Keratinocyte (primary cell): ENCODE data around the gene CMIP. TPM values are rescaled to one million over a fixed set of nuclear protein-coding genes. Genes with fewer than 3 reads are reported as not detected.

Source experiments
- DNase-seq: peaks from one replicate; pipeline ENCODE4 v3.0.0-alpha.2; 2011; ENCODE audit warnings: low read depth, missing footprints, low spot score
- FAIRE-seq: peaks from 2 replicates; lab custom pipeline; 2011; peaks lifted over from hg19 to GRCh38; lab: Jason Lieb, UNC
- H2AFZ ChIP-seq: 2 replicates; pipeline ENCODE4 v1.6.0; 2012; ENCODE audit warnings: low read length, control low read depth, inconsistent platforms; ENCODE audit not compliant: control insufficient read depth
- H3K27ac ChIP-seq: 2 replicates; pipeline ENCODE4 v1.5.1; 2011; ENCODE audit warnings: low read length; ENCODE audit not compliant: control insufficient read depth, insufficient read depth
- H3K27me3 ChIP-seq: 3 replicates; pipeline ENCODE4 v1.6.0; 2011; ENCODE audit warnings: low read length; ENCODE audit not compliant: control insufficient read depth, insufficient read depth; ENCODE audit errors: extremely low read depth
- H3K36me3 ChIP-seq, 2 experiments: 2 replicates in 1 of 2; 3 replicates in 1 of 2; pipeline ENCODE4 v1.5.1; 2011; ENCODE audit warnings: low read length in 2 of 2, mild to moderate bottlenecking in 1 of 2; ENCODE audit not compliant: control insufficient read depth in 2 of 2, insufficient read depth in 2 of 2; ENCODE audit errors: extremely low read depth in 1 of 2
- H3K4me1 ChIP-seq: 3 replicates; pipeline ENCODE4 v1.5.1; 2011; ENCODE audit warnings: low read length; ENCODE audit not compliant: control insufficient read depth, insufficient read depth; ENCODE audit errors: extremely low read depth
- H3K4me2 ChIP-seq: 3 replicates; pipeline ENCODE4 v1.6.0; 2011; ENCODE audit warnings: low read depth, low read length; ENCODE audit not compliant: control insufficient read depth, insufficient read depth; ENCODE audit errors: extremely low read depth
- H3K4me3 ChIP-seq, 3 experiments: fragments of 200-600 bp in 1 of 3; sonication (generic) in 1 of 3; 2 replicates in 2 of 3; 3 replicates in 1 of 3; pipeline ENCODE4 v1.5.1; 2011 to 2016; ENCODE audit warnings: low read length in 3 of 3, mild to moderate bottlenecking in 3 of 3, control low read depth in 2 of 3, inconsistent platforms in 1 of 3, low read depth in 1 of 3, mixed read lengths in 1 of 3, mixed run types in 1 of 3, moderate library complexity in 1 of 3; ENCODE audit not compliant: control insufficient read depth in 2 of 3, insufficient read depth in 2 of 3; ENCODE audit errors: extremely low read depth in 1 of 3
- H3K79me2 ChIP-seq: 2 replicates; pipeline ENCODE4 v1.6.0; 2012; ENCODE audit warnings: low read length; ENCODE audit not compliant: control insufficient read depth, insufficient read depth
- H3K9ac ChIP-seq: 3 replicates; pipeline ENCODE4 v1.6.0; 2011; ENCODE audit warnings: low read length; ENCODE audit not compliant: control insufficient read depth, insufficient read depth; ENCODE audit errors: extremely low read depth
- H3K9me1 ChIP-seq: 3 replicates; pipeline ENCODE4 v1.6.0; 2011; ENCODE audit warnings: low read length; ENCODE audit not compliant: control insufficient read depth, insufficient read depth; ENCODE audit errors: extremely low read depth
- H3K9me3 ChIP-seq: 2 replicates; pipeline ENCODE4 v1.5.1; 2012; ENCODE audit warnings: low read depth, low read length; ENCODE audit not compliant: control insufficient read depth
- H4K20me1 ChIP-seq: 3 replicates; pipeline ENCODE4 v1.6.0; 2011; ENCODE audit warnings: low read length; ENCODE audit not compliant: control insufficient read depth, insufficient read depth; ENCODE audit errors: extremely low read depth
- EZH2 ChIP-seq: IDR thresholded peaks from one replicate; pipeline ENCODE4 v1.6.1; 2012; ENCODE audit warnings: inconsistent platforms, mild to moderate bottlenecking, low read length, moderate library complexity
- dilution Hi-C: fragments of 300-500 bp; cut with MboI; formaldehyde crosslinking; loops from one replicate; pipeline ENCODE4 v1.7.0; 2020; ENCODE audit warnings: low sequenced_read_pairs; ENCODE audit not compliant: extremely low pct_ligation_motif_present
- polyA plus RNA-seq, 5 experiments: library from polyadenylated mRNA; depleted of rRNA in 3 of 5; stranded (reverse) in 3 of 5; stranded (forward) in 1 of 5; unstranded in 1 of 5; fragments of >200 nt; gene quantifications; 1 replicate in 1 of 5; 2 replicates in 3 of 5; 3 replicates in 1 of 5; pipeline versions ENCODE4 v1.2.1 to v1.2.3, GENCODE V29; 2011 to 2012; ENCODE audit warnings: missing spikeins in 2 of 5, low read depth in 1 of 5, low replicate concordance in 1 of 5
- small RNA-seq, 3 experiments: library from RNA; depleted of rRNA; stranded (forward); fragments of <200 nt; gene quantifications; one replicate each; pipeline ENCODE3, GENCODE V24; 2012; ENCODE audit warnings: low read depth in 3 of 3, low replicate concordance in 1 of 3; ENCODE audit not compliant: insufficient read length in 3 of 3
- TF ChIP-seq, protein P1 (sequence below), 3 experiments: IDR thresholded peaks in 1 of 3; conservative IDR thresholded peaks in 1 of 3; optimal IDR thresholded peaks in 1 of 3; 2 replicates in 2 of 3; 3 replicates in 1 of 3; pipeline versions ENCODE3 to v1.5.1; 2011; ENCODE audit warnings: low read length in 3 of 3, mild to moderate bottlenecking in 3 of 3, moderate library complexity in 2 of 3, control low read depth in 1 of 3, inconsistent platforms in 1 of 3; ENCODE audit not compliant: insufficient read depth in 2 of 3; ENCODE audit errors: extremely low read depth in 1 of 3

Gene CMIP
- polyA plus RNA-seq, 1 donor (not counting 4 experiments of a cell fraction or from before 2014, with no cell fraction given): 5.0 TPM

DNA sequence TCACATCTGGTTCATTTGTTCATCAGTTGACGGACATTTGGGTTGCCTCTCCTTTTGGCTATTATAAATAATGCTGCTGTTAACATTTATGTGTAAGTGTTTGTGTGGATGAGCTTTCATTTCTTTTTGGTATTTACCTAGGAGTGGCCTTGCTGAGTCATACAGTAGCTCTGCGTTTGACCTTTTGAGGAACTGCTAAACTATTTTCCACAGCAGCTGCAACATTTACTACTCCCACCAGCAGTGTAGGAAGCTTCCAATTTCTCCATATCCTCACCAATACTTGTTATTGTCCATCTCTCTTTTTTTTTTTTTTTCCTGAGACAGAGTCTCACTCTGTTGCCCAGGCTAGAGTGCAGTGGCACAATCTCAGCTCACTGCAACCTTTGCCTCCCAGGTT, 313.8 kb downstream of the CMIP start:
- no peak for TF ChIP-seq EZH2
- TF ChIP-seq, protein P1, sequence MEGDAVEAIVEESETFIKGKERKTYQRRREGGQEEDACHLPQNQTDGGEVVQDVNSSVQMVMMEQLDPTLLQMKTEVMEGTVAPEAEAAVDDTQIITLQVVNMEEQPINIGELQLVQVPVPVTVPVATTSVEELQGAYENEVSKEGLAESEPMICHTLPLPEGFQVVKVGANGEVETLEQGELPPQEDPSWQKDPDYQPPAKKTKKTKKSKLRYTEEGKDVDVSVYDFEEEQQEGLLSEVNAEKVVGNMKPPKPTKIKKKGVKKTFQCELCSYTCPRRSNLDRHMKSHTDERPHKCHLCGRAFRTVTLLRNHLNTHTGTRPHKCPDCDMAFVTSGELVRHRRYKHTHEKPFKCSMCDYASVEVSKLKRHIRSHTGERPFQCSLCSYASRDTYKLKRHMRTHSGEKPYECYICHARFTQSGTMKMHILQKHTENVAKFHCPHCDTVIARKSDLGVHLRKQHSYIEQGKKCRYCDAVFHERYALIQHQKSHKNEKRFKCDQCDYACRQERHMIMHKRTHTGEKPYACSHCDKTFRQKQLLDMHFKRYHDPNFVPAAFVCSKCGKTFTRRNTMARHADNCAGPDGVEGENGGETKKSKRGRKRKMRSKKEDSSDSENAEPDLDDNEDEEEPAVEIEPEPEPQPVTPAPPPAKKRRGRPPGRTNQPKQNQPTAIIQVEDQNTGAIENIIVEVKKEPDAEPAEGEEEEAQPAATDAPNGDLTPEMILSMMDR (optimal IDR thresholded peaks at IDR 0.05 in 1 of 3, IDR thresholded peaks at IDR 0.05 in 1 of 3, conservative IDR thresholded peaks at IDR 0.05 in 1 of 3; ENCODE audit: extremely low read depth in 1 of 3, insufficient read depth in 2 of 3, low read length in 3 of 3): no peak
- H3K36me3 ChIP-seq: no peaks in the 10 kb centered on the region
- H3K79me2 ChIP-seq: no peaks in the 10 kb centered on the region
- no peak for DNase-seq
- H2AFZ ChIP-seq: no peak overlapping the region
- no peak overlapping the region for H3K9ac ChIP-seq
- H3K27me3 ChIP-seq: no peaks in the 10 kb centered on the region
- H3K9me3 ChIP-seq: no peaks in the 10 kb centered on the region
- no peaks in the 10 kb centered on the region for H4K20me1 ChIP-seq
- H3K4me3 ChIP-seq: no peak overlapping the region
- no peak overlapping the region for H3K4me2 ChIP-seq
- no peaks in the 10 kb centered on the region for H3K4me1 ChIP-seq
- H3K27ac ChIP-seq: no peak overlapping the region
- no peaks in the 10 kb centered on the region for H3K9me1 ChIP-seq
- FAIRE-seq: no peak
- dilution Hi-C loops: no loop called here

Small RNA genes within 50 kb of the gene (small RNA-seq; reads per million reads assigned to genes)
- gene MIR6504 (0 reads per million in 3 experiments), gene MIR7854 (0 to 0.33 (median 0.25) reads per million in 3 experiments)

Other genes with a start within 250 kb of the CMIP start
- 0.04 to 0.08 TPM (median 0.07 TPM) in 3 replicates for gene BCO1, start 206.1 kb upstream of the CMIP start, polyA plus RNA-seq
- gene GAN, start 129.8 kb upstream of the CMIP start, polyA plus RNA-seq: 5.3 to 6.5 TPM (median 5.8 TPM) in 3 replicates